ENCODE measurements around the gene PCDHB5. TPM values are rescaled to one million over a fixed set of nuclear protein-coding genes. Genes with fewer than 3 reads are reported as not detected.
"Not testable (repeated sequence)": the region's sequence is repeated elsewhere in the genome, so short reads cannot be mapped to it uniquely, and the experiment has no call there.

PCDHB5 gene
- polyA plus RNA-seq, 1 of the 3 experiments (the other 2 are of a cell fraction) = 0.10 TPM

DNA sequence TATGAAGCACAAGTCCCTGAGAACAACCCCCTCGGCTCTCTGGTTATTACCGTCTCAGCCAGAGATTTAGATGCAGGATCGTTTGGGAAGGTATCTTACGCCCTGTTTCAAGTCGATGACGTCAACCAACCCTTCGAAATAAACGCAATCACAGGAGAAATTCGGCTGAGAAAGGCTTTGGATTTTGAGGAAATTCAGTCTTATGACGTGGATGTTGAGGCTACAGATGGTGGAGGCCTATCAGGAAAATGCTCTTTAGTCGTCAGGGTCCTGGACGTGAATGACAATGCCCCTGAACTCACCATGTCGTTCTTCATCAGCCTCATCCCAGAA lies 16.0 kb downstream of the PCDHB5 start:
- H3F3A ChIP-seq (replicated peaks; ENCODE audit: insufficient read depth) = no peaks in the 10 kb centered on the region
- peak overlapping the region; percentile 72; the same call in 1 of the 2 replicates for H3K4me2 ChIP-seq
- WGBS (ENCODE audit: low lambda C conversion rate) = 58% methylated on average over 13 of the region's 13 CpGs
- no peaks in the 10 kb centered on the region for H3K36me3 ChIP-seq (replicated peaks in 1 of 2; ENCODE audit: control insufficient read depth in 1 of 2, insufficient read depth in 2 of 2, low read length in 1 of 2)
- H3K27ac ChIP-seq (ENCODE audit: low read depth in 2 of 2, low read length in 1 of 2) = no peak overlapping the region
- ChIA-PET POLR2A (no interaction called here), CTCF (interaction anchor here (0.9 to 2.0 kb wide), 15 partner anchors 8 to 413 kb away, joined by 3 to 15 read pairs (median 7); partner anchors contain the start of genes PCDHA8, PCDHB14, PCDHB16 and PCDHB4)
- peaks cover 4% of the 10 kb centered on the region; the same call in 1 of the 2 replicates for H3K9me3 ChIP-seq
- H3K79me2 ChIP-seq (ENCODE audit: insufficient read depth) = no peaks in the 10 kb centered on the region
- no peak overlapping the region for H3K9ac ChIP-seq
- no peak for DNase-seq
- H3K9me2 ChIP-seq = no peaks in the 10 kb centered on the region
- H3K4me1 ChIP-seq (ENCODE audit: control insufficient read depth in 1 of 2, insufficient read depth in 2 of 2, low read depth in 1 of 2, low read length in 1 of 2) = no peaks in the 10 kb centered on the region
- peak overlapping the region; percentile 54 to 65; a peak in 3 of 4 replicates for H3K4me3 ChIP-seq (ENCODE audit: low read depth in 2 of 2, low read length in 1 of 2)
- H2AFZ ChIP-seq (ENCODE audit: low read depth) = no peak overlapping the region
- TF ChIP-seq SIN3A (IDR thresholded peaks at IDR 0.05; ENCODE audit: borderline replicate concordance, low read depth, low read length) = no peak
- TF ChIP-seq, protein P1, sequence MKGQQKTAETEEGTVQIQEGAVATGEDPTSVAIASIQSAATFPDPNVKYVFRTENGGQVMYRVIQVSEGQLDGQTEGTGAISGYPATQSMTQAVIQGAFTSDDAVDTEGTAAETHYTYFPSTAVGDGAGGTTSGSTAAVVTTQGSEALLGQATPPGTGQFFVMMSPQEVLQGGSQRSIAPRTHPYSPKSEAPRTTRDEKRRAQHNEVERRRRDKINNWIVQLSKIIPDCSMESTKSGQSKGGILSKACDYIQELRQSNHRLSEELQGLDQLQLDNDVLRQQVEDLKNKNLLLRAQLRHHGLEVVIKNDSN (IDR thresholded peaks at IDR 0.05; ENCODE audit: borderline replicate concordance, low read depth) = no peak
- no peak for TF ChIP-seq FOXJ3 (CRISPR knock-in tag; IDR thresholded peaks at IDR 0.05)
- TF ChIP-seq YY1 (IDR thresholded peaks at IDR 0.05; ENCODE audit: low read depth) = no peak
- no peak for TF ChIP-seq ELF1 (IDR thresholded peaks at IDR 0.05)
- TF ChIP-seq, protein P2, sequence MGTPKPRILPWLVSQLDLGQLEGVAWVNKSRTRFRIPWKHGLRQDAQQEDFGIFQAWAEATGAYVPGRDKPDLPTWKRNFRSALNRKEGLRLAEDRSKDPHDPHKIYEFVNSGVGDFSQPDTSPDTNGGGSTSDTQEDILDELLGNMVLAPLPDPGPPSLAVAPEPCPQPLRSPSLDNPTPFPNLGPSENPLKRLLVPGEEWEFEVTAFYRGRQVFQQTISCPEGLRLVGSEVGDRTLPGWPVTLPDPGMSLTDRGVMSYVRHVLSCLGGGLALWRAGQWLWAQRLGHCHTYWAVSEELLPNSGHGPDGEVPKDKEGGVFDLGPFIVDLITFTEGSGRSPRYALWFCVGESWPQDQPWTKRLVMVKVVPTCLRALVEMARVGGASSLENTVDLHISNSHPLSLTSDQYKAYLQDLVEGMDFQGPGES (IDR thresholded peaks at IDR 0.05; ENCODE audit: low read depth, low read length) = no peak
- TF ChIP-seq, protein P3, sequence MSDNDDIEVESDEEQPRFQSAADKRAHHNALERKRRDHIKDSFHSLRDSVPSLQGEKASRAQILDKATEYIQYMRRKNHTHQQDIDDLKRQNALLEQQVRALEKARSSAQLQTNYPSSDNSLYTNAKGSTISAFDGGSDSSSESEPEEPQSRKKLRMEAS (IDR thresholded peaks at IDR 0.05; ENCODE audit: low read depth) = no peak
- no peaks in the 10 kb centered on the region for H3K27me3 ChIP-seq (ENCODE audit: insufficient read depth)
- no peaks in the 10 kb centered on the region for H4K20me1 ChIP-seq (ENCODE audit: insufficient read depth)

DNA sequence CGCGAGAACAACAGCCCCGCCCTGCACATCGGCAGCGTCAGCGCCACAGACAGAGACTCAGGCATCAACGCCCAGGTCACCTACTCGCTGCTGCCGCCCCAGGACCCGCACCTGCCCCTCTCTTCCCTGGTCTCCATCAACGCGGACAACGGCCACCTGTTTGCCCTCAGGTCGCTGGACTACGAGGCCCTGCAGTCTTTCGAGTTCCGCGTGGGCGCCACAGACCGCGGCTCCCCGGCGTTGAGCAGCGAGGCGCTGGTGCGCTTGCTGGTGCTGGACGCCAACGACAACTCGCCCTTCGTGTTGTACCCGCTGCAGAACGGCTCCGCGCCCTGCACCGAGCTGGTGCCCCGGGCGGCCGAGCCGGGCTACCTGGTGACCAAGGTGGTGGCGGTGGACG lies 16.6 kb downstream of the PCDHB5 start:
- H3K9me2 ChIP-seq, H3K4me2 ChIP-seq, CTCF ChIA-PET: not testable (repeated sequence)

DNA sequence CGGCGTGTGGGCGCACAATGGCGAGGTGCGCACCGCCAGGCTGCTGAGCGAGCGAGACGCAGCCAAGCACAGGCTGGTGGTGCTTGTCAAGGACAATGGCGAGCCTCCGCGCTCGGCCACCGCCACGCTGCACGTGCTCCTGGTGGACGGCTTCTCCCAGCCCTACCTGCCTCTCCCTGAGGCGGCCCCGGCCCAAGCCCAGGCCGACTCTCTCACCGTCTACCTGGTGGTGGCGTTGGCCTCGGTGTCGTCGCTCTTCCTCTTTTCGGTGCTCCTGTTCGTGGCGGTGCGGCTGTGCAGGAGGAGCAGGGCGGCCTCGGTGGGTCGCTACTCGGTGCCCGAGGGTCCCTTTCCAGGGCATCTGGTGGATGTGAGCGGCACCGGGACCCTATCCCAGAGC lies 17.1 kb downstream of the PCDHB5 start:
- H3K36me3 ChIP-seq (replicated peaks in 1 of 2; ENCODE audit: control insufficient read depth in 1 of 2, insufficient read depth in 2 of 2, low read length in 1 of 2); H3K9me2 ChIP-seq; POLR2A ChIA-PET; H3K9ac ChIP-seq; H3F3A ChIP-seq (replicated peaks; ENCODE audit: insufficient read depth); H4K20me1 ChIP-seq (ENCODE audit: insufficient read depth); H2AFZ ChIP-seq (ENCODE audit: low read depth); H3K4me3 ChIP-seq (ENCODE audit: low read depth in 2 of 2, low read length in 1 of 2); H3K4me1 ChIP-seq (ENCODE audit: control insufficient read depth in 1 of 2, insufficient read depth in 2 of 2, low read depth in 1 of 2, low read length in 1 of 2); H3K79me2 ChIP-seq (ENCODE audit: insufficient read depth); DNase-seq; H3K4me2 ChIP-seq; H3K9me3 ChIP-seq; H3K27ac ChIP-seq (ENCODE audit: low read depth in 2 of 2, low read length in 1 of 2); H3K27me3 ChIP-seq (ENCODE audit: insufficient read depth): not testable (repeated sequence)
- CTCF ChIA-PET = interaction anchor here (1.1 to 1.8 kb wide), 3 partner anchors 405 to 415 kb away, joined by 3 to 5 read pairs (median 4); no protein-coding TSS in a partner anchor
- 68% methylated on average over 19 of the region's 36 CpGs for WGBS (ENCODE audit: low lambda C conversion rate)

More for the DNA sequence above, 16.6 kb downstream of the PCDHB5 start:
- POLR2A ChIA-PET; H3K79me2 ChIP-seq (ENCODE audit: insufficient read depth); H3K36me3 ChIP-seq (replicated peaks in 1 of 2; ENCODE audit: control insufficient read depth in 1 of 2, insufficient read depth in 2 of 2, low read length in 1 of 2); H3K27ac ChIP-seq (ENCODE audit: low read depth in 2 of 2, low read length in 1 of 2); H3K27me3 ChIP-seq (ENCODE audit: insufficient read depth); H3K9ac ChIP-seq; DNase-seq; H3K4me1 ChIP-seq (ENCODE audit: control insufficient read depth in 1 of 2, insufficient read depth in 2 of 2, low read depth in 1 of 2, low read length in 1 of 2); H3K9me3 ChIP-seq; H3K4me3 ChIP-seq (ENCODE audit: low read depth in 2 of 2, low read length in 1 of 2); H2AFZ ChIP-seq (ENCODE audit: low read depth); H3F3A ChIP-seq (replicated peaks; ENCODE audit: insufficient read depth); H4K20me1 ChIP-seq (ENCODE audit: insufficient read depth): not testable (repeated sequence)
- WGBS (ENCODE audit: low lambda C conversion rate) = 71% methylated on average over 10 of the region's 41 CpGs

Measured in SK-N-SH (cell line).